Measurements from ENCODE around the gene AP1S2. TPM values are rescaled to one million over a fixed set of nuclear protein-coding genes. Genes with fewer than 3 reads are reported as not detected.

Gene AP1S2
- total RNA-seq, 2 experiments from 2014 or later: 22.6 to 28.8 TPM

- Mint-ChIP-seq H3K27ac (no peak overlapping the region), H3K9me3 (no peaks in the 10 kb centered on the region), H3K4me1 (ENCODE audit: low read depth) (no peaks in the 10 kb centered on the region), H3K36me3 (ENCODE audit: low read depth) (no peaks in the 10 kb centered on the region), H3K4me3 (no peak overlapping the region), H3K27me3 (peaks cover 2% of the 10 kb centered on the region)
- intact Hi-C loops (cut with micrococcal nuclease): no loop called here
- ChIA-PET POLR2A (no interaction called here), CTCF (interaction anchor here (0.7 to 2.3 kb wide), 3 partner anchors 11 to 105 kb away, joined by 3 to 5 read pairs (median 3); no protein-coding TSS in a partner anchor)
- ATAC-seq (no peak), DNase-seq (no peak)
- TF ChIP-seq, protein P1, sequence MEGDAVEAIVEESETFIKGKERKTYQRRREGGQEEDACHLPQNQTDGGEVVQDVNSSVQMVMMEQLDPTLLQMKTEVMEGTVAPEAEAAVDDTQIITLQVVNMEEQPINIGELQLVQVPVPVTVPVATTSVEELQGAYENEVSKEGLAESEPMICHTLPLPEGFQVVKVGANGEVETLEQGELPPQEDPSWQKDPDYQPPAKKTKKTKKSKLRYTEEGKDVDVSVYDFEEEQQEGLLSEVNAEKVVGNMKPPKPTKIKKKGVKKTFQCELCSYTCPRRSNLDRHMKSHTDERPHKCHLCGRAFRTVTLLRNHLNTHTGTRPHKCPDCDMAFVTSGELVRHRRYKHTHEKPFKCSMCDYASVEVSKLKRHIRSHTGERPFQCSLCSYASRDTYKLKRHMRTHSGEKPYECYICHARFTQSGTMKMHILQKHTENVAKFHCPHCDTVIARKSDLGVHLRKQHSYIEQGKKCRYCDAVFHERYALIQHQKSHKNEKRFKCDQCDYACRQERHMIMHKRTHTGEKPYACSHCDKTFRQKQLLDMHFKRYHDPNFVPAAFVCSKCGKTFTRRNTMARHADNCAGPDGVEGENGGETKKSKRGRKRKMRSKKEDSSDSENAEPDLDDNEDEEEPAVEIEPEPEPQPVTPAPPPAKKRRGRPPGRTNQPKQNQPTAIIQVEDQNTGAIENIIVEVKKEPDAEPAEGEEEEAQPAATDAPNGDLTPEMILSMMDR (IDR thresholded peaks at IDR 0.05): no peak
These were observed 11.5 kb upstream of the AP1S2 start for GRCh38 chrX:15866147-15866546.

GRCh38 chrX:15864629-15865028 lies 10.0 kb upstream of the AP1S2 start:
- TF ChIP-seq, protein P1 (IDR thresholded peaks at IDR 0.05): no peak

DNA sequence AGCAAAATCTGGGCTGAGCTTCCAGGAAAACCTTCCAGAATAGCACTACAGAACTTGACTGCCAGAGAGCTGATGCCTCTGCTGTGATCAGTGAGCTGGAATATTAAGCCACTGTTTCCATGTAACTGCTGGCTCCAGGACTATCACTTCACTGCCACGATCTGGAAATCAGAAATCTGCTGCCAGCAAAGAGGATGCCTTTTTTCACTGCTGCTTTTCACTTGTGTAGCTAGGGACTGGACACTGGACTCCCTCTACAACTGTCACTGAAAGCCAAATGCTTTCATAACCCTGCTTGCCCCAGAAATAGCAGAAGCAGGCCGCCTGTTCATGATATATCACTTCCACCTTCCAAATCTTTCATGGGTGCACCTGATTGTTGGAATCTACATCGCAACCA lies 9.4 kb upstream of the AP1S2 start:
- TF ChIP-seq, protein P1 (IDR thresholded peaks at IDR 0.05): no peak
- ATAC-seq: no peak
- Mint-ChIP-seq H3K36me3 (ENCODE audit: low read depth) (no peaks in the 10 kb centered on the region), H3K27ac (no peak overlapping the region), H3K4me1 (ENCODE audit: low read depth) (no peaks in the 10 kb centered on the region), H3K4me3 (no peak overlapping the region), H3K27me3 (peaks cover 2% of the 10 kb centered on the region), H3K9me3 (no peaks in the 10 kb centered on the region)
- CTCF ChIA-PET: no interaction called here
- intact Hi-C loops (cut with micrococcal nuclease): no loop called here
- DNase-seq: no peak
- POLR2A ChIA-PET: no interaction called here

More at GRCh38 chrX:15864629-15865028, 10.0 kb upstream of the AP1S2 start:
- no peak overlapping the region for H3K4me3 Mint-ChIP-seq
- ChIA-PET POLR2A (no interaction called here), CTCF (interaction anchor here (2.3 kb wide), 1 partner anchor 9 kb away, joined by 5 read pairs; no protein-coding TSS in a partner anchor)
- H3K9me3 Mint-ChIP-seq: no peaks in the 10 kb centered on the region
- no peaks in the 10 kb centered on the region for H3K36me3 Mint-ChIP-seq (ENCODE audit: low read depth)
- ATAC-seq (no peak), DNase-seq (no peak)
- H3K27me3 Mint-ChIP-seq: peaks cover 2% of the 10 kb centered on the region
- intact Hi-C loops (cut with micrococcal nuclease): no loop called here
- no peak overlapping the region for H3K27ac Mint-ChIP-seq
- H3K4me1 Mint-ChIP-seq (ENCODE audit: low read depth): no peaks in the 10 kb centered on the region

GRCh38 chrX:15860921-15861320 lies 6.3 kb upstream of the AP1S2 start:
- ATAC-seq: no peak
- Mint-ChIP-seq H3K36me3 (ENCODE audit: low read depth) (no peaks in the 10 kb centered on the region), H3K27ac (no peak overlapping the region), H3K27me3 (peaks cover 2% of the 10 kb centered on the region), H3K4me3 (no peak overlapping the region), H3K9me3 (no peaks in the 10 kb centered on the region), H3K4me1 (ENCODE audit: low read depth) (peaks cover 4% of the 10 kb centered on the region)
- ChIA-PET CTCF (no interaction called here), POLR2A (no interaction called here)
- intact Hi-C loops (cut with micrococcal nuclease): no loop called here
- TF ChIP-seq, protein P1 (IDR thresholded peaks at IDR 0.05): no peak
- no peak for DNase-seq

DNA sequence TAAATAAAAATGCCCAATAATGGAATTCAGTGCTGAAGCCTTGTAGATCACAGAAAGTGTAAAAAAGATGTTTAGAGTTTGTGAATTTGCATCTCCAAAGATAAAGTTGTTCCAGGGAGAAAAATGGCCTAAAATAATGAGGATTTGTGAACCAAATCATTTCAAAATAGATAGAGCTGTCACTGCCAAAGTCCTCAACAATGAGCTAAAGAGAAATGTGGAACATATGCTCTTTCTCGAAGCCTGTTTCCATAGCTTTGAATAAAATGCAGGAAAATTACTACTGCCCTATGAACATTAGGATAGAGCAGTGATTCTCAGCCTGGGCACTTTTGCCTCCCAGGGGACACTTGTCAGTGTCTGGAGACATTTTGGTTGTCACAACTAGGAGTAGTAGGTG lies 3.4 kb upstream of the AP1S2 start:
- peaks cover 2% of the 10 kb centered on the region for H3K27me3 Mint-ChIP-seq
- H3K4me1 Mint-ChIP-seq (ENCODE audit: low read depth): peaks cover 7% of the 10 kb centered on the region
- ATAC-seq: no peak
- ChIA-PET CTCF (interaction anchor here (1.2 kb wide), 1 partner anchor 9 kb away, joined by 4 read pairs; no protein-coding TSS in a partner anchor), POLR2A (no interaction called here)
- H3K4me3 Mint-ChIP-seq: no peak overlapping the region
- H3K27ac Mint-ChIP-seq: no peak overlapping the region
- intact Hi-C loops (cut with micrococcal nuclease): no loop called here
- TF ChIP-seq, protein P1 (IDR thresholded peaks at IDR 0.05): no peak
- no peaks in the 10 kb centered on the region for H3K9me3 Mint-ChIP-seq
- DNase-seq: no peak
- H3K36me3 Mint-ChIP-seq (ENCODE audit: low read depth): no peaks in the 10 kb centered on the region

Data from activated CD8-positive, alpha-beta T cell treated with anti-CD3 and anti-CD28 coated beads for 36 hours (primary cell).